Measurements from ENCODE around the gene CLCA2. TPM values are rescaled to one million over a fixed set of nuclear protein-coding genes. Genes with fewer than 3 reads are reported as not detected.
A peak's percentile ranks its signal among the peaks of the same experiment; 100 is the strongest.

CLCA2 gene
- total RNA-seq, 1 donor from 2014 or later: 0.60 TPM

DNA sequence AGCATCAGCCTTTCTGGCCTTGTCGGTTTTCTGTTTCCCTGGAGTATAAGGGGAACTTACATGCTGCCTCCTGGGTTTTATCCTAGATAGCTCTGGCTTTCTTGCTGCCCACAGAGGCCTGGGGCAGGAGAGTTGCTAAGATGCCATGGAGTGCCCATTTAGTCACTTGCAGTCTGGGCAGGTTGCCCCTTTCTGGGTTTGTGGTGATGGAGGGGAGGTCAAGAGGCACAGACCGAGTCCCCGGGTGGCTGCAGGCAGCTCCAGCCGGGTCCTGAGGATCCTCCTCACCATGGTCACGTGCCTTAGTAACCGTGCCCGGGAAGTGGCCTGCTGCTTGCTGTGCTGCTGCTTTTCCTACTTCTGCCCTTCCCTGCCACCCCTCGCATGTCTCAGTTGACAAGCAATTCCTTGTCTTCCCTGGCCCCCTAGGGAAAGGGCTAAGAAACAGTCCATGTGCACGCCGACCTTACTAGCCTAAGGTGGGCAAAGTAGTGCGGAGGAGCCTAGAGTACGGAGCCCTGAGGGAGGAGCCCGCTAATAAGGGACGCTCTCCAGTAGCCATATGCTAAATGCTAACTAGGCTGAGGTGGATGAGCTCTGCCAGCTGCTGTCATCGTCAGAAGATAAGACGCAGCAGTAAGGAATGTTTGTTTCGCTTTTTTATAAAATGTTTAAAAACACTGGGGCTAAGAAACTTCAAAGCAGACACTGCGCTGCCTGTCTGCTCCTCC, 79.6 kb downstream of the CLCA2 start:
- Mint-ChIP-seq H3K4me1 (ENCODE audit: unreplicated experiment) (peaks cover 18% of the 10 kb centered on the region), H3K36me3 (no peaks in the 10 kb centered on the region), H3K27me3 (peaks cover 34% of the 10 kb centered on the region), H3K9me3 (no peaks in the 10 kb centered on the region), H3K4me3 (peak overlapping the region; percentile 86), H3K27ac (peak overlapping the region; percentile 85)
- DNase-seq (ENCODE audit: extremely low spot score, unreplicated experiment): no peak
- TF ChIP-seq, protein P1, sequence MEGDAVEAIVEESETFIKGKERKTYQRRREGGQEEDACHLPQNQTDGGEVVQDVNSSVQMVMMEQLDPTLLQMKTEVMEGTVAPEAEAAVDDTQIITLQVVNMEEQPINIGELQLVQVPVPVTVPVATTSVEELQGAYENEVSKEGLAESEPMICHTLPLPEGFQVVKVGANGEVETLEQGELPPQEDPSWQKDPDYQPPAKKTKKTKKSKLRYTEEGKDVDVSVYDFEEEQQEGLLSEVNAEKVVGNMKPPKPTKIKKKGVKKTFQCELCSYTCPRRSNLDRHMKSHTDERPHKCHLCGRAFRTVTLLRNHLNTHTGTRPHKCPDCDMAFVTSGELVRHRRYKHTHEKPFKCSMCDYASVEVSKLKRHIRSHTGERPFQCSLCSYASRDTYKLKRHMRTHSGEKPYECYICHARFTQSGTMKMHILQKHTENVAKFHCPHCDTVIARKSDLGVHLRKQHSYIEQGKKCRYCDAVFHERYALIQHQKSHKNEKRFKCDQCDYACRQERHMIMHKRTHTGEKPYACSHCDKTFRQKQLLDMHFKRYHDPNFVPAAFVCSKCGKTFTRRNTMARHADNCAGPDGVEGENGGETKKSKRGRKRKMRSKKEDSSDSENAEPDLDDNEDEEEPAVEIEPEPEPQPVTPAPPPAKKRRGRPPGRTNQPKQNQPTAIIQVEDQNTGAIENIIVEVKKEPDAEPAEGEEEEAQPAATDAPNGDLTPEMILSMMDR (conservative IDR thresholded peaks at IDR 0.05): no peak

DNA sequence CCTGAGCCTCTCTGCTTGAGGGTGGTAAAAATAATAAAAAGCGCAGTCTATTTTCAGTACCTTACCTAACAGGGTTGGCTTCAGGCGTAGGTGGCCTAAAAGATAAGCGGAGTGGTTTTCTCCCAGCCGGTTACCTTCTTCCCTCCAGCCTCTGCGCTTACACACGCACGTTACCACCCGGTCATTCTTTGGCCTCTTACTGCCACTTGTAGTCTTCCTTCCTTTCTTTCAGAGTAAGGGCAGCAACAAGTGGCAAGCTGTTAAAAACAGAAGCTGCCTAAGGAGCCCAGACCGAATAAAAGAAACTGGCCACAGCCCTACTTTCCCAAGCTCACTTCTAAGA, 80.1 kb downstream of the CLCA2 start:
- Mint-ChIP-seq H3K27me3 (peaks cover 30% of the 10 kb centered on the region), H3K9me3 (no peaks in the 10 kb centered on the region), H3K36me3 (no peaks in the 10 kb centered on the region), H3K4me1 (ENCODE audit: unreplicated experiment) (peaks cover 18% of the 10 kb centered on the region), H3K4me3 (peak overlapping the region; percentile 86), H3K27ac (no peak overlapping the region)
- TF ChIP-seq, protein P1 (conservative IDR thresholded peaks at IDR 0.05): no peak
- no peak for DNase-seq (ENCODE audit: extremely low spot score, unreplicated experiment)

DNA sequence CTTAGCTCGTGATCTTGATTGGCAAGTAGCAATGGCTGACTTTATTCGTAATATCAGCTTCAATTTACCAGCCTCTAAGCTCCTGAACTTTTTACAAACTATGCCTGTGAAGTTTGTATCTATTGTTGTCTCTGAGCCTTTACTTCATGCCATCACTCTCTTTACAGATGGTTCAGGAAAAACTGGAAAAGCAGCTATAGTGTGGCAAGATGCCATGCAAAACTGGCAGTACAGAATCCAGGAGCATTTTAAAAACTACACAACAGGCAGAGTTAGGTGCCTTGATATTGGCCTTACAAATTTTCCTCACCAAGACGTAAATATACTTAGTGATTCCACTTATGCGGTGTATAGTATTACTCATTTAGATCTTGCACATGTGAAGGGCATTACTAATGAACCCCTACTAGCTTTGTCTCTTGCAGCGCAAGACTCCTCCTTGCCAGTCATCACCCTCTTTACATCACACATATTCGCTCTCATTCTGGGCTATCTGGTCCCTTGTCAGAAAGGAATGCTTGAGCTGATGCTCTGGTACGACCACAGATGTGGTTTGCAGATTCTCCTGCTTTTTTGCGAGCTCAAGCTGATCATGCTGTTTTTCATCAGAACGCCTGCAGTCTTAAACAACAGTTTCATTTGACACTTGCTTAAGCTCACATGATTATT, 81.1 kb downstream of the CLCA2 start:
- Mint-ChIP-seq H3K4me3 (peak overlapping the region; percentile 55), H3K4me1 (ENCODE audit: unreplicated experiment) (peaks cover 18% of the 10 kb centered on the region), H3K36me3 (no peaks in the 10 kb centered on the region), H3K27me3 (peaks cover 30% of the 10 kb centered on the region), H3K27ac (no peak overlapping the region), H3K9me3 (no peaks in the 10 kb centered on the region)
- TF ChIP-seq, protein P1 (conservative IDR thresholded peaks at IDR 0.05): no peak
- no peak for DNase-seq (ENCODE audit: extremely low spot score, unreplicated experiment)

DNA sequence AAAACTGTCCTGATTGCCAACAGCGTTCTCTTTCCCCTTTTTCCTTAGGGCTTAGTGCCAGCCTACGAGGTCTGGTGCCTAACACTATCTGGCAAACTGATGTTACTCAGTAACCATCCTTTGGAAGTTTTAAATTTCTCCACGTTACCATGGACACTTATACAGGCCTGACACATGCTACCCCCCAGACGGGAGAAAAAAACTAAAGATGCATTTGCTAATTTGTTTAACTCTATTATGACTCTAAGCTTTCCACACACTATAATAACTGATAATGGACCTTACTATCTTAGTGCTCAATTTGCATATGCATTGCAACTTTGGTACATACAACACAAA, 81.6 kb downstream of the CLCA2 start:
- Mint-ChIP-seq H3K27ac (no peak overlapping the region), H3K9me3 (no peaks in the 10 kb centered on the region), H3K36me3 (no peaks in the 10 kb centered on the region), H3K4me3 (no peak overlapping the region), H3K27me3 (peaks cover 30% of the 10 kb centered on the region), H3K4me1 (ENCODE audit: unreplicated experiment) (peaks cover 18% of the 10 kb centered on the region)
- TF ChIP-seq, protein P1 (conservative IDR thresholded peaks at IDR 0.05): no peak
- DNase-seq (ENCODE audit: extremely low spot score, unreplicated experiment): no peak

Other genes with a start within 250 kb of the CLCA2 start
- 46.9 and 54.3 TPM in 2 replicates for gene ODF2L, start 27.8 kb upstream of the CLCA2 start, total RNA-seq (ENCODE audit: low replicate concordance)
- 4.9 and 10.1 TPM in 2 replicates for gene CLCA1, start 44.8 kb downstream of the CLCA2 start, total RNA-seq (ENCODE audit: low replicate concordance)
- 0.10 TPM in 1 of 2 replicates, not detected in the other for gene CLCA4, start 122.9 kb downstream of the CLCA2 start, total RNA-seq (ENCODE audit: low replicate concordance)

Measured in type B pancreatic cell (in vitro differentiated cells).